Ascending aorta (tissue), 2 donors: ENCODE measurements around the gene NBAS. TPM values are rescaled to one million over a fixed set of nuclear protein-coding genes. Genes with fewer than 3 reads are reported as not detected.

ENCODE experiments used
- DNase-seq, 2 donors: peaks; one replicate each; pipeline ENCODE4 v3.0.0-alpha.2; 2019; ENCODE audit warnings: low spot score in 2 of 2
- H3K27ac ChIP-seq, 2 donors: fragments of 200-600 bp; sonication (generic); one replicate each; pipeline ENCODE4 v1.5.1; 2016 to 2017; ENCODE audit warnings: mild to moderate bottlenecking in 1 of 2
- H3K27me3 ChIP-seq: fragments of 200-600 bp; sonication (generic); one replicate; pipeline ENCODE4 v1.5.1; 2017
- H3K36me3 ChIP-seq, 2 donors: fragments of 200-600 bp; sonication (generic); one replicate each; pipeline ENCODE4 v1.5.1; 2016
- H3K4me1 ChIP-seq, 2 donors: fragments of 200-600 bp; sonication (generic); one replicate each; pipeline ENCODE4 v1.5.1; 2016 to 2017; ENCODE audit warnings: mild to moderate bottlenecking in 1 of 2
- H3K4me3 ChIP-seq, 2 donors: fragments of 200-600 bp; sonication (generic); one replicate each; pipeline ENCODE4 v1.5.1; 2016 to 2017; ENCODE audit warnings: mild to moderate bottlenecking in 1 of 2
- H3K9me3 ChIP-seq, 2 donors: fragments of 200-600 bp; sonication (generic); one replicate each; pipeline ENCODE4 v1.5.1; 2016
- intact Hi-C: fragments of 100-400 bp; cut with DNase I; formaldehyde crosslinking; loops from one replicate; pipeline ENCODE4 v1.15.1; 2023
- total RNA-seq: library from RNA; depleted of rRNA; stranded (reverse); fragments of >200 nt; gene quantifications from one replicate; pipeline ENCODE4 v1.1.0, GENCODE V29; 2016
- TF ChIP-seq, protein P1 (sequence below), 3 experiments: fragments of 200-600 bp in 2 of 3; fragments of 450-650 bp in 1 of 3; sonication (generic) in 2 of 3; IDR thresholded peaks; one replicate each; pipeline ENCODE4 v1.5.1; 2016 to 2019; ENCODE audit warnings: antibody characterized with exemption in 3 of 3, mild to moderate bottlenecking in 1 of 3, moderate library complexity in 1 of 3

NBAS gene
- total RNA-seq, 1 donor from 2014 or later, result 37.1 TPM

DNA sequence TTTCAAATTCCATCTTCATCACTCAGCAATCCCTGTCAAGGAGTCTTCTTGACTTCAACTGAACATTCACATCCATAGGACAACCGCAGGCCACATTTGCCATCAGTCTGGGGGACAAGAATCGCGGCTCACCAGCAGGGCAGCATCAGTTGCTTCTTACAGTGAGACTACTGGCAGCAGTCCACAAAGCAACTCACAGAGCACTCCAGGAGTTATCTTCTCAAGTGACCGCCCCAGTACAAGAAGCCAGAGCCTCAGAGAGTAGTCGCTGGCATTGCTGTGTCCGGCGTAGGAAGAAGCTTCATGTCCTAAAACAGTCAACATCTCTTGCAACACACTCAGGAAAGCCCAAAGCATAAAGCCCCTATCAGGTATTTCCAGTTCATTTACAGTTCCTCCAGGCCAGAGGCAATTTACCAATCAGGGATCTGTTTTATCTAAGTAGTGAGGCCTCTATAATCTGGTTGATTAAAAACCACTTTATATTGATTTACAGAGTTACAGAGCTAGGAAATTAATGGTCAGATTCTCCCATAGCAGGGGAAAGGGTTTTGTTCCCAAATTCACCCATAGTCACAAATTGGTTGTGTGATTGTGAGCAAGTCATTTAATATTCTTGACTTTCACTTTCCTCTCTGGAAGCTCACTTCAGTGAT lies 177.3 kb downstream of the NBAS start:
- Histone ChIP-seq H3K27ac (no peak overlapping the region), H3K36me3 (peaks cover 0 to 30% of the 10 kb centered on the region in 2 donors), H3K4me1 (no peaks in the 10 kb centered on the region), H3K9me3 (no peaks in the 10 kb centered on the region), H3K27me3 (no peaks in the 10 kb centered on the region), H3K4me3 (no peak overlapping the region)
- DNase-seq, result no peak
- intact Hi-C loops, result no loop called here
- TF ChIP-seq, protein P1, sequence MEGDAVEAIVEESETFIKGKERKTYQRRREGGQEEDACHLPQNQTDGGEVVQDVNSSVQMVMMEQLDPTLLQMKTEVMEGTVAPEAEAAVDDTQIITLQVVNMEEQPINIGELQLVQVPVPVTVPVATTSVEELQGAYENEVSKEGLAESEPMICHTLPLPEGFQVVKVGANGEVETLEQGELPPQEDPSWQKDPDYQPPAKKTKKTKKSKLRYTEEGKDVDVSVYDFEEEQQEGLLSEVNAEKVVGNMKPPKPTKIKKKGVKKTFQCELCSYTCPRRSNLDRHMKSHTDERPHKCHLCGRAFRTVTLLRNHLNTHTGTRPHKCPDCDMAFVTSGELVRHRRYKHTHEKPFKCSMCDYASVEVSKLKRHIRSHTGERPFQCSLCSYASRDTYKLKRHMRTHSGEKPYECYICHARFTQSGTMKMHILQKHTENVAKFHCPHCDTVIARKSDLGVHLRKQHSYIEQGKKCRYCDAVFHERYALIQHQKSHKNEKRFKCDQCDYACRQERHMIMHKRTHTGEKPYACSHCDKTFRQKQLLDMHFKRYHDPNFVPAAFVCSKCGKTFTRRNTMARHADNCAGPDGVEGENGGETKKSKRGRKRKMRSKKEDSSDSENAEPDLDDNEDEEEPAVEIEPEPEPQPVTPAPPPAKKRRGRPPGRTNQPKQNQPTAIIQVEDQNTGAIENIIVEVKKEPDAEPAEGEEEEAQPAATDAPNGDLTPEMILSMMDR (IDR thresholded peaks at IDR 0.05), result no peak

DNA sequence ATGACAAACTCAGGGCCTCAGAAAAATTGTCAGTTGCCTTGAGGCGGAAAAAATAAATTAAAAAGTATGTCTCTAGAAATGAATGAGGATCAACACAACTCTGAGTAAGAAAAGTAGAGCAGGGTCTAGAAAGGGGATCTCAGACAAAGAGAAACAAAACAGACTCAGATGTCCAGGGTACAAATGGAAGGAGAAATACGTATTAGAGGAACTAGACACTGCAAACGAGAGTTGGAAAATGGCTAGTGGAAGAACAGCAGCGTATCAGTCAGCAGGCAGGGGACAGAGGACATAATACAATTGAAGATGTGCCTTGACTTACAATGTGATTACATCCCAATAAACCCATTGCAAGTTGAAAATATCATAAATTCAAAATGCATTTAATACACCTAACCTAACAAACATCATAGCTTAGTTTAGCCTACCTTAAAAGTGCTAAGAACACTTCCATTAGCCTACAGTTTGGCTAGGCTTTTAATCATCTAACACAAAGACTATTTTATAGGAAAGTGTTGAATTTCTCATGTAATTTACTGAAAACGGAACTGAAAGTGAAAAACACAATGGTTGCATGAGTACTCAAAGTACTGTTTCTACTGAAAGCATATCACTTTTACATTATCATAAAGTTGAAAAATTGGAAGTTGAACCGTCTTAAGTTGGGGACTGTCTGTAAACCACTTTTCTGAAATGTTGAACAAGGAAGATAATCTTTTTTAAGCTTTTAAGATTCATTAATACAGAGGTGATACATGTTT lies 182.8 kb downstream of the NBAS start:
- no peak for DNase-seq
- H3K9me3 ChIP-seq, result no peaks in the 10 kb centered on the region
- peaks cover 13 to 31% of the 10 kb centered on the region in 2 donors for H3K36me3 ChIP-seq
- no peaks in the 10 kb centered on the region for H3K27me3 ChIP-seq
- TF ChIP-seq, protein P1 (IDR thresholded peaks at IDR 0.05), result no peak
- no peaks in the 10 kb centered on the region for H3K4me1 ChIP-seq
- H3K27ac ChIP-seq, result no peak overlapping the region
- H3K4me3 ChIP-seq, result no peak overlapping the region
- intact Hi-C loops, result no loop called here

DNA sequence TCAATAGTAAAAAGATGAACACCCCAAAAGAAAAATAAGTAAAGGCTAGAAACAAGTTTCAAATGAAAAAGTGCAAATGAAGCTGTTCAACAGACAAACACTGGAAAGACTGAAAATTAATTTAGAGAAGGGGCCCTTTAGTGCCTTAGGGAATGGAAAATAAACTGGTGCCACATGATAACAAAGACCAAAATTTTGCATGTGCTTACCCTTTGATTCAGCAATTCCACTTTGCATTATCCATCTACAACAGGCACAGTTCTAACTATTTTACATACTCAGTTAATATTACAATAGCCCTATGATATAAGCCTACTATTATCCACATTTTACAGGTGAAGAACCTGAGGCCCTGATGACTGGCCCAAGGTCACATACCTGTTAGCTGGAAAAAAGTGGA lies 183.9 kb downstream of the NBAS start:
- TF ChIP-seq, protein P1 (IDR thresholded peaks at IDR 0.05), result no peak
- H3K36me3 ChIP-seq, result peaks cover 15 to 27% of the 10 kb centered on the region in 2 donors
- intact Hi-C loops, result no loop called here
- no peaks in the 10 kb centered on the region for H3K4me1 ChIP-seq
- H3K27me3 ChIP-seq, result no peaks in the 10 kb centered on the region
- H3K9me3 ChIP-seq, result no peaks in the 10 kb centered on the region
- no peak overlapping the region for H3K27ac ChIP-seq
- H3K4me3 ChIP-seq, result no peak overlapping the region
- DNase-seq, result no peak

DNA sequence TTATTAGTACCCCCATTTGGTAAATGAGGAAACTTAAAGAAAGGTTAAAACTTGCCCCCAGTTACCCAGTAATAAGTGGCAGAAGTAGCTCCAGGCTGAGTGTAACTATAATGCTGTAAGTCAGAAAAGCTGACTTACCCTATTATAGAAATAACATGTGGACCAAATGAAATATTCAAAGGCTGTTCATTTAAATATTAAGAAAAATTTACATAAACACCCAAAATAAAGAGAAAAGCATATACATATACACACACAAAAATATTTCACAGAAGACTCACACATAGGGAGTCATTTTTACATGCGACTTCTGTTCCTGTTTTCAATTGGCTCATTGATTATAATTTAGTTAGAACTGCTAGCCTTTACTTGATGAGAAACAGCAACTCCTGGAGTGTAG lies 189.1 kb downstream of the NBAS start:
- H3K9me3 ChIP-seq, result no peaks in the 10 kb centered on the region
- DNase-seq, result no peak
- H3K36me3 ChIP-seq, result peaks cover 17 to 24% of the 10 kb centered on the region in 2 donors
- H3K27ac ChIP-seq, result no peak overlapping the region
- no peaks in the 10 kb centered on the region for H3K4me1 ChIP-seq
- H3K27me3 ChIP-seq, result no peaks in the 10 kb centered on the region
- intact Hi-C loops, result no loop called here
- TF ChIP-seq, protein P1 (IDR thresholded peaks at IDR 0.05), result no peak
- no peak overlapping the region for H3K4me3 ChIP-seq

DNA sequence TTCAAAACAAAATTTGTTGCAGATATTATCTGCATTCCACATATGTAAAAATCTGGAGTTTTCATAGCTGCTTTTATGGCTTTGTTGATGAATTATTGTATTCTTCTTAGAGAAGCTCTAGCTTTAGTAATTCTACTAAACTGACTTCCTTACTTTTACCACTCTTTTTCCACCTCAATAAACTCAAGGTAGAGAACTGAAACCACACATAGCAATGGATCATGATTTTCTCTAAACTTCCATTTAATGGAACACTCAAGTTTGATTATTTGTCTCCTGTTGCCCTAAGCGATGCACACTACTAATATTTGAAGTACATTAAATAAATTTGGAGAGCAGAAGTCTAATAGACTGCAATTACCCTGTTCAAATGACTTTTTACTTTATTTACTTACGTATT lies 192.0 kb downstream of the NBAS start:
- intact Hi-C loops, result no loop called here
- H3K36me3 ChIP-seq, result peaks cover 9 to 26% of the 10 kb centered on the region in 2 donors

More for the DNA sequence above, 192.0 kb downstream of the NBAS start:
- no peak for DNase-seq
- Histone ChIP-seq H3K27me3 (no peaks in the 10 kb centered on the region), H3K4me1 (no peaks in the 10 kb centered on the region), H3K4me3 (no peak overlapping the region), H3K27ac (no peak overlapping the region), H3K9me3 (no peaks in the 10 kb centered on the region)
- TF ChIP-seq, protein P1 (IDR thresholded peaks at IDR 0.05), result no peak
